Measurements from ENCODE around the gene TPST1.
"Not testable (repeated sequence)": the region's sequence is repeated elsewhere in the genome, so short reads cannot be mapped to it uniquely, and the experiment has no call there.

The TPST1 gene

DNA sequence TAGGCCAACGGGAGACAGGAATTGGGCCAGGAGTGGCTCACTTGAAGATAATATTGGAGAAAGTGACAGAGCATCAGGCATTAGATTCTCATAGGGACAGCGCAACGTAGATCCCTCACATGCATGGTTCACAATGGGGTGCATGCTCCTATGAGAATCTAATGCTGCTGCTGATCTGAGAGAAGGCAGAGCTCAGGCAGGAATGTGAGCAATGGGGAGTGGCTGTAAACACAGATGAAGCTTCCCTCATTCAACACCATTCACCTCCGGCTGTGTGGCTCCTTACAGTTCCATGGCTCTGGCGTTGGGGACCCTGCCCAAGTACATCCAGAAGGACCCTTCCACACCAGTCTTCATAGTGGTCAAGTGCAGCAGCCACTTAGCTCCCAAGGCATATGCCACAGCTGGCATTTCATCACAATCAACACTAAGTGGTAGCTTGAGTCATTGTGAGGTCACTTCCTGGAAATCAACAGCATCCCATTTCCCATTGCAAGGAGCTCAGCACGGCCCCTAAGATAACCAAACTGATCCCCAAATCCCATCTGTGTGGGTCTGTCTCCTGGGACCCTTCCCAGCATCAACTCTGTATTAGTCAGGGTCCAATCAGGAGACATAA is 174.5 kb downstream of the TPST1 start:
- DNase-seq (ENCODE audit: low read depth) = peak; percentile 76

DNA sequence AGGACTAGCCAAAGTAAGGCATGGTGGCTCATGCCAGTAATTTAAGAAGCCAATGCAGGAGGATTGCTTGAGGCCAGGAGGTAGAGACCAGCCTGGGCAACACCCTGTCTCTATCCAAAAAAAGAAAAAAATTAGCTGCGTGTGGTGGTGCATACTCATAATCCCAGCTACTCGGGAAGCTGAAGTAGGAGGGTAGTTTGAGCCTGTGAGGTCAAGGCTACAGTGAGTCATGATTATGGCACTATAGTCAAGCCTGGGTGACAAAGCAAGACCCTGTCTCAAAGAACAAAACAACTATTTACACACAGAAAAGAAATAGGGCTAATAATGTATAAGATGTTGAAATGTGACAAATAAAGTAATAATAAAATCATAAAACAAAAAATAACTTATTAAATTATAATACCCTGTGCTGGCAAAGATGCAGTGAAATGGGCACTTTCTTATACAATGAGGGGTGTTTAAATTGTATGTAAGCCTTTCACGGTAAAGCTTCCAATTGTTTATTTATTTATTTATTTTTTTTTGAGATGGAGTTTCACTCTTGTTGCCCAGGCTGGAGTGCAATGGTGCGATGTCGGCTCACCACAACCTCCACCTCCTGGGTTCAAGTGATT is 175.2 kb downstream of the TPST1 start:
- peak; percentile 39 for DNase-seq (ENCODE audit: low read depth)

DNA sequence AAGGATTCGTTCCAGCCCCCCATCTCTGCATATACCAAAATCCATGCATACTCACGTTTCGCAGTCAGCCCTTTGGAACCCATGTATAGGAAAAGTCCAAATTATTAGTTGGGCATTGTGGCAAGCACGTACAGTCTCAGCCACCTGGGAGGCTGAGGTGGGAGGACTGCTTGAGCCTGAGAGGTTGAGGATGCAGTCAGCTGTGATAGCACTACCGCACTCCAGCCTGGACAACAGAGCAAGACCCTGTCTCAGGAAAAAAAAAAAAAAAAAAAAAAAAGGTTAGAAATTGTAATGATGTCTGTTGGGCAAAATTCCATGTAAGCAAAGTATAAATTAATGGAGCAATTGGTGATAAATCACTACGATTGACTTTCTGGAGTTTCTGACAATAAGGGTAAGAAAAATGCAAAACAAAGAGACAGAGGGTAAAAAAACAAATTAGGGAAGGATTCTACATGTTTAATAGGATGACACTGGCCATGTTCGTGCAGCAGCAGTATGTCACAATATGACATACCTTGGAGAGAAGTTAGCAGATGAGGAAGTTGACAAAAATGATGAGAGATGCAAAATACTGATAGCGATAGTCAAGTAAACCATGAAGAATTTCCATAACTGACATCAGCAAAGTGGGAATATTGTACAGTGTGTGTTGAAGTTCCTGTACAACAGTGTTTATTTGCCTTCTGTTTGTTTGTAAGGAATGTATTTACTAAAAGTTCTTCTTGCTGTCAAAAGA is 177.2 kb downstream of the TPST1 start:
- not testable (repeated sequence) for DNase-seq (ENCODE audit: low read depth)

DNA sequence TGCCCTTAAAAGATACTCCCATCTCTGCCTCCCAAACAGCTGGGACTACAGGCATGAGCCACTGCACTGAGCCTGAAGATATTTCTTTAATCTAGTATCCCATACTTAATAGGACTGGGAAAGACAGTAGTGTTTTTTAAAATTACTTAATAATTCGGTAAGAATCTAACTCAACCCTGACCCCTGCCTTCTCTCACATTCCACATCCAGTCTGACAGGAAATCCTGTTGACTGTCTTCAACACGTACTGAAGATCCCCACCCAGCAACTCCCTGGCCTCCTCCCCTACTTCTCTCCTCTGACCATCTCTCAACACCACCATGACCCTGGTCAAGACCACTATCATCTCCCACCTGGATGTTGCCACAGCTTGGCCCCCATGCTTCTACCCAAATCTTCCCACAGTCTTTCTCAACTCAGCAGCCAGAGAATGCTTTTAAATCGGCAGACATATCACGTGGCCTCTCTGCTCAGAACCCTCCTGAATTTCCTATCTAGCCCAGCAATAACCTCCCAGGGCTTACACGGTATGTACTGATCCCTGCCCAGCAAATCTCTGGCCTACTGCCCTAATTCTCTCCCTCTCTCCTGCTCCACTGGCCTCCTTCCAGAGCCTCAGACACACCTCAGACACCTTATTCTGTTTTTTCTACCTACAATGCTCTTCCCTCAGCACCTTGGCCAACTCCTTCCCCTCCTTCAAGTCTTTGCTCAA is 180.2 kb downstream of the TPST1 start:
- peak; percentile 78 for DNase-seq (ENCODE audit: low read depth)

DNA sequence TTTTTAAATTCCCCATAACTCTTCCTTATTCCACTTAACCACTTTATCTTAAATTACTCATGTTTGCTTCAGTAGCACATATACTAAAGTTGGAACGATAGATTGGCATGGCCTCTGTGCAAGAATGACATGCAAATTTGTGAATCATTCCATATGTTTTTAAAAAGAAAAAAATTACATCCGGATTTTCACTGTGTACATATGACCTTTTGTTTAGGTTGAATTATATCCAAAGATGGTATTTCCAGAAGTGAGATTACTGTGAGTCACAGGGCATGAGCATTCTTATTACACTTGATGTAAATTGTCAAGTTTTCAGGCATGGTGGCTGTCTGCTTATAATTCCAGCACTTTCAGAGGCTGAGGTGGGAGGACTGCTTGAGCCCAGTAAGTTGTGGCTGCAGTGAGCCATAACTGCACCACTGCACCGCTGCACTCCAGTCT is 190.0 kb downstream of the TPST1 start:
- DNase-seq (ENCODE audit: low read depth) = peak; percentile 69

DNA sequence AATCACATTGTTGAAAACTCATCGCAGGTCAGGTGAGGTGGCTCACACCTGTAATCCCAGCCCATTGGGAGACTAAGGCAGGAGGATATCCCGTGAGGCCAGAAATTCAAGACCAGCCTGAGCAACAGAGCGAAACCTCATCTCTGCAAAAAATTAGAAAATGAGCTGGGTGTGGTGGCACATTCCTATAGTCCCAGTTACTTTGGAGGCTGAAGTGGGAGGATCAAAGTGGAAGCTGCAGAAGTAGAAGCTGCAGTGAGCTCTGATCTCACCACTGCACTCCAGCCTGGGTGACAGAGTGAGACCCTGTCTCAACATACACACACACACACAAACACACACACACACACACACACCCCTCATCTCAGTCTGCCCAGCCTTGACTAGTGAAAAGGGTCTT is 190.9 kb downstream of the TPST1 start:
- DNase-seq (ENCODE audit: low read depth) = not testable (repeated sequence)

DNA sequence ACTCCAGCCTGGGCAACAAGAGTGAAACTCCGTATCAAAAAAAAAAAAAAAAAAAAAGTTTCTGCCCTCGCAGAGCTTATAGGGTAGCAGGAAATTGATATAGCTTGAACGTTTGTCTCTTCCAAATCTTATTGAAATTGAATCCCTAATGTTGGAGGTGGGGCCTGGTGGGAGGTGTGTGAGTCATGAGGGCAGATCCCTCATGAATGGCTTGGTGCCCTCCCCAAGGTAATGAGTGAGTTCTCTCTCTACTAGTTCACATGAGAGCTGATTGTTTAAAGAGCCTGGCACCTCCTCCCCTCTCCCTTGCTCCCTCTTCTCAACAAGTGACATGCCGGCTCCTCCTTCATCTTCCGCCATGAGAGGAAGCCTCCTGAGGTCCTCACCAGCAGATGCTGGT is 193.7 kb downstream of the TPST1 start:
- not testable (repeated sequence) for DNase-seq (ENCODE audit: low read depth)

DNA sequence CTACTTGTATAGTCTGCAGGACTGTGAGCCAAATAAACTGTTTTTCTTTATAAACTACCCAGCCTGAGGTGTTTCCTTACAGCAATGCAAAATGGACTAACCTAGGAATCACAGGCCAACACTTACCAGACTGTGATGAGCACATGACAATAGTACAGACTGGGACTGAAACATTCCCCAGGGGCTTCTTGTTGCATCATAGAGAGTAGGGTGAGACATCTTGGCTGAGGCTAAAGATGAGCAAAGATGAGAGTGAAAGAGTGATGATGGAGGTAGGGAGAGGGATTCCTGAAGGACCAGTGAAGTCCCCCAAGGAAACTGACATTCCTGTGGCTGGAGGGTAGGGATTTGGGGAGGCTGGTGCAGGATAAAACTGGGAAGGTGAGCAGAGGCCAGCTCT is 194.4 kb downstream of the TPST1 start:
- DNase-seq (ENCODE audit: low read depth) = peak; percentile 25

DNA sequence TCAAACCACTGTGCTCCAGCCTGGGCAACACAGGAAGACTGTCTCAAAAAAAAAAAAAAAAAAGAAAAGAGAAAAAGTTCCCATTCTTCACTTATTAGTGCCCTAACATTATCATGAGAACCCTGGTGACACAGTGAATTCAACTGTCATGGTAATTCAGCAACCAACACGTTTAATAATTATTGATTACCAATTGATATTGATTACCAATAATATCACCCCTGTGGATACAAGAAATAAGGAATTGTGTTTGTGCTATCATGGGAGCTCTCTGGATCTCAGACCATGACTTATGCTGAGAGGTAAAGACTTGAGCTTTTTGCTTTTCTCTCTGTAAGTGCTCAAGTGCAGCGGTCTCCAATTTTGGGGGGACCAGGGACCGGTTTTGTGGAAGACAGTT is 195.3 kb downstream of the TPST1 start:
- DNase-seq (ENCODE audit: low read depth) = no peak

DNA sequence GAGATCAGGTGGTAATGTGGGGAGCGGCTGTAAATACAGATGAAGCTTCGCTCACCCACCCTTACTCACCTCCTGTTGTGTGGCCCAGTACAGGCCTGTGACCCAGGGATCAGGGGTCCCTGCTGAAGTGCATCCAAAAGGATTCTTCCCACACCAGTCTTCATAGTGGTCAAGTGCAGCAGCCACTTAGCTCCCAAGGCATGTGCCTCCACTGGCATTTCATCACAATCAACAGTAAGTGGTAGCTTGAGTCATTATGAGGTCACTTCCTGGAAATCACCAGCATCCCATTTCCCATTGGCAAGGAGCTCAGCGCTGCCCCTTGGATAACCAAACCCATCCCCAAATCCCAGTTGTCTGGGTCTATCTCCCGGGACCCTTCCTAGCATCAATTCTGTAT is 196.0 kb downstream of the TPST1 start:
- peak; percentile 27 for DNase-seq (ENCODE audit: low read depth)

DNA sequence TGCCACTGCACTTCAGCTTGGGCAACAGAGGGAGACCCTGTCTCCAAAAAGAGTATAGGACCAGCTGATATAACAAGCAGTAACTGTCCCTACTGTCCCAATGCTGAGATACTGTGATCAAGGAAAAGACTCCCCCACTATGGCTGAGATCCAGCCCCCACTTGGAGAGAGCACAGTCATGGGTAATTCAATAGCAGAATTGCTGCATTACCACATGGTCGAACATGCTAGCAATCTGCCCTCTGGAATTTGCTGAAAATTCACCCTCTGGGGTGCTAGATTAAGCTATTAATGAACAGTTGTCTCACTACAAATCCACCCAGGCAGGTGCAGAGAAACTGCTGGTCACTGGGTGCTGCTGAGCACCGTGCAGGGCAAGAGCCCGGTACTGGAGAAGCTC is 196.8 kb downstream of the TPST1 start:
- DNase-seq (ENCODE audit: low read depth) = not testable (repeated sequence)

DNA sequence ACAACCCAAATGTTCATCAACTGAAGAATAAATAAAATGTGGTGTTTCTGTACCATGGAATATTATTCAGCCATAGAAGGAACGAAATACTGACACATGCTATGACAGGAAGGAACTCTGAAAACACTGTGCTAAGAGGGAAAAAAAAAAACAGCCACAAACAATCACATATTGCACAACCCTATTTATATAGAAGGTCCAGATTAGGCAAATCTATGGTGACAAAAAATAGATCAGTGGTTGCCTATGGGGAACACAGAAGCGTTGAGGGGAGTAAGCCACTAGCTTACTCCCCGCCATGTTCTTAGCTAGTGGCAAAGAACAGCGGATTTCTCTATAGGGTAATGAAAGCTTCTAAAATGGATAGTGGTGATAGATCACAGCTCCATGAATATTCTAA is 198.4 kb downstream of the TPST1 start:
- DNase-seq (ENCODE audit: low read depth) = no peak

DNA sequence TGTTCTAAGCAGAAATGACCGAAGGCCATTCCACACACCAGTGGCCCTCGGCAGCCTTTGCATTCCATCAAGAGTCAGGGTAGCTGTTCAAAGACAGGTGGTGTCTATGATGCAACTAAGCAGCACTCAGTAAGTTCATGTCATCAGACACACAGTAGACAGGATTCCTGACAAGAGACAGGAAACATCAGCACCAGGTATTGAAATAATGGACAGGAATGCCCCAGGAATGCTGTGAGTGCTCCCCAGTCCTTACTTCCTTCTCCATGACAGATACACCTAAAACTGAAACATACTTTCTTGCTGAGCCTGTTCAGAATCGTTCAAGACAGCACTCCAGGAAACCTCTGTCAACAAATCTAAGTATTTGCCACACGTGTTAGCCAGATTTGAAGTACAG is 204.4 kb downstream of the TPST1 start:
- DNase-seq (ENCODE audit: low read depth) = no peak

All from iris pigment epithelial cell (primary cell).